Measurements from ENCODE around the gene CLIC4.

GRCh38 chr1:24795236-24795635, 50.0 kb downstream of the CLIC4 start:
- TF ChIP-seq EZH2 (IDR thresholded peaks at IDR 0.05; ENCODE audit: borderline replicate concordance, low read depth, low read length, severe bottlenecking): no peak
- TF ChIP-seq CTCF (IDR thresholded peaks at IDR 0.05; ENCODE audit: borderline replicate concordance, extremely low read depth, low read length, poor library complexity, severe bottlenecking): no peak
